Activated gamma-delta T cell treated with Interleukin-2 at 50 U/mL for 16 hours (primary cell): ENCODE measurements around the gene RPL9.
"Not testable (repeated sequence)": the region's sequence is repeated elsewhere in the genome, so short reads cannot be mapped to it uniquely, and the experiment has no call there.

Source experiments
- DNase-seq: peaks from one replicate; pipeline ENCODE4 v3.0.0-alpha.2; 2020

Gene RPL9

DNA sequence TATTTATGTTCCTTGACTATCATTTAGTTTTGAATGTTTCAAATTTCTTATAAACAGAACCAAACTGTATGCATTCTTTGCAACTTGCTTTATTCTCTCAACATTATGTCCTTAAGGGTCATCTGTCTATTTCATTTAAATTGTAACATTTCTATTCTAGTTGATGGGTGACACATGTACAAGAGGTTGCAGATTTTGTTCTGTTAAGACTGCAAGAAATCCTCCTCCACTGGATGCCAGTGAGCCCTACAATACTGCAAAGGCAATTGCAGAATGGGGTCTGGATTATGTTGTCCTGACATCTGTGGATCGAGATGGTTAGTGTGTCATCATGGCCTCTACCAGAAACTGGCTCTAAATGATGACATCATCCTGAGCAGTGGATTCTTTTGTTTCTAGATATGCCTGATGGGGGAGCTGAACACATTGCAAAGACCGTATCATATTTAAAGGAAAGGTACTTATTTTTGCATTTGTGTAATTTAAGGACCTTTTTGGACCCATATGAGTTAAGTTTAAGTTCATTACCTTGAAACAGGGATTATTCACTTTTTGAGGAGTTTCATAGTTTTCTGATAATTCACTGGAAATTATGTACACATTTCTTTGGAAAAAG, 6.3 kb upstream of the RPL9 start:
- no peak for DNase-seq

DNA sequence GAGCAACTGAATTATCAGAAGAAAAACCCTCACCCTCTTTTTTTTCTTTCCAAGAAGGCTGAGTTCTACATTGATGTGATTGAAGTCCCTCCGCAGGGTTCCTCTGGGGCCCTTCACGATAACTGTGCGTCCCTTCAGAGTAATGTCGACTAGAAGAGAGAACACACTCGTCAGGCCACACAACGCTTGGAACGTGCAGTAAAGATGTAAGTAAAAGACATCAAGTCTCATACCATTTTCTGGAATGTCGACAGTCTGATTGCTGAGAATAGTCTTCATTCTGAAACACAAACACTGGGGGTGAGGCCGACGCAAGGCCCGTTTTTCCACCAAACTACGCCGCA, 589 bp downstream of the RPL9 start:
- not testable (repeated sequence) for DNase-seq

DNA sequence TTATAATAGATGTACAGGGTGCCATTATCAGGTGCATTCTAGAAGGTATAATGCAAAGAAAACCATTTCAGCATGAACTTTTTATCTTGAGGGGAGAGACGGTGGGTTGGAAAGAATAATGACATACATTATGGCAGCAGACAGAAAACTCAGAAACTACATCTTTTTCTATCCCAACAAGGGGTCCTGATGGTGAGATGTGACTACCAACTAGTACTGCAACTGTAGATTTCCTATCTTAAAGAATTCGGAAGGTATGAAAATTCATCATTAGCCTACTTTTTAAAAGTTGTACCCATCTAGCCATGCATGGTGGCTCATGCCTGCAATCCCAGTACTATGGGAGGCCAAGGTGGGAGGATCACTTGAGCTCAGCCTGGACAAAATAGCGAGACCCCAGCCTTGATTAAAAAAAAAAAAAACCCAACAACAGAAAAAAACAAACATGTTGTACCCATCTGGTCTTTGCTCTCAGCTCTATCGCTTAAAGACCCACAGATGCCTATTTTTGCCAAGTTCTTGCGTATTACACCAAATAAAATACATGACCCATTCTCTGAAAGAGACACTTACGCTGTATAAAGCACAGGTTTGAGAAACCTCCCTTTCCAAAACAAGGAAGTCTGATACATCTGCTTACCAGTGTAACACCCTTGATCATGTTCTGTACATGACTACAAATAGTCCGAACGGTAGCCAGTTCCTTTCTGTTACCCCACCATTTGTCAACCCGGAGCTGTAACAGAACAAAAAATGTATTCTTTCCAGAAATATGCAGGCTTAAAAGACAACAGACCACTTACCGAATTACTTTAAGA, 1.6 kb downstream of the RPL9 start:
- no peak for DNase-seq

DNA sequence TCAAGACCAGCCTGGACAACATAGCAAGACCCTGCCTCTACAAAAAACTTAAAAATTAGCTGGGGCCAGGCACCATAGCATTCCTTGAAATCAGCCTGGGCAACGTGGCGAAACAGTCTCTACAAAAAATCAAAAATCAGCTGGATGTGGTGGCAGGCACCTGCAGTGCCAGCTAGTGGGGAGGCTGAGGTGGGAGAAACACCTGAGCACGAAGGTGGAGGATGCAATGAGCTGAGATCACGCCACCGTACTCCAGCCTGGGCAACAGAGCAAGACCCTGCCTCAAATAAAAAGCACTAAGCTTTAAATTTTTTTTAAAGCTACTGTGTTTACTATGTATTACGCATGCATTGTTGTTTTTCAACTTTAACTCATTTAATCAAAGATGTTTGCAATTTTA, 3.2 kb downstream of the RPL9 start:
- no peak for DNase-seq

DNA sequence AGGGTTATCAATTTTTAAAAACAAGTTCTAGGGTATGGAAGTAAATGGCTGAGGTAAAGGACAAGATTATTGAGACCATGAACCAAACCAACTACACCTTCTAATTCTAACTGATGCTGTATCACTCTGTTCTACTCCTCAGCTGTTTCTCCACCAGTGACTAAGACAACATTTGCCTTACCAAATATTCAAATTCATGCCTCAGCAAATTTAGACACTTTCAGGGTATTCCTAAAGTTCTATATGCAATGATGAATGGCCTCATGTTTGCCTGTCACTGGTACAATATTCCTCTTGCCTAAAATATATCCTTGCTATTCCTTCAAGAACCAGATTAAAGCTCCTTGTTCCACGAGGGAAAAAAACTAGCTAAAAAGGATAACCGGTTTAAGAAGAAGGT, 5.0 kb downstream of the RPL9 start:
- DNase-seq, result no peak

DNA sequence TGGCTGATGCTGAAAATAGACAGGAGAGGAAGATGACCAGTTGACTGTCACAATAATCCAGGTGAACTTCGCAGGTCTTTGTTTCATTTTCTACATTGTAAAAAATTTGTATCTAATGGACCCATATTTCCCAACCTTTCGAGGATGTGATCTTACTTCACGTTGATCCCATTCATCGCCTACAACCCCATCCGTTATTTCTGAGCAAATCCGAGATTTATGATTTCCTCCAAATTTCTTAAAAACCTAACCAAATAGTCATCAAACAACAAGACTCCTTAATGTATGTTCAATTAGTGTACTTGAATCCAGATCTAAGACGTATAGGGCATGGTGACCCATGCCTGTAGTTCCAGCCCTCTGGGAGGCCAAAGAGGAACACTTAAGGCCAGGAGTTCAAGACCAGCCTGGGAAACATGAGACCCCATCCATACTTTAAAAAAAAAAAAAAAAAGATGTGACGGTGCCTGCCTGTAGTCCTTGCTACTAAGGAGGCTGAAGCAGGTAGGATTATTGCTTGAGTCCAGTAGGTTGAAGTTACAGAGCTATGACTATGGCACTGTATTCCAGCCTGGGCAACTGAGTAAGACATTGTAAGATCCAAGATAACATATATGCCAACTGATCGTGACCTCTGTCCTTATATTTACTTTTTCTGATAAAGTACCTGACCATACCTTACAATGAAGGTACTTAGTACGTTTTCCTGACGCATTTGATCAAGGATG, 5.7 kb downstream of the RPL9 start:
- no peak for DNase-seq

DNA sequence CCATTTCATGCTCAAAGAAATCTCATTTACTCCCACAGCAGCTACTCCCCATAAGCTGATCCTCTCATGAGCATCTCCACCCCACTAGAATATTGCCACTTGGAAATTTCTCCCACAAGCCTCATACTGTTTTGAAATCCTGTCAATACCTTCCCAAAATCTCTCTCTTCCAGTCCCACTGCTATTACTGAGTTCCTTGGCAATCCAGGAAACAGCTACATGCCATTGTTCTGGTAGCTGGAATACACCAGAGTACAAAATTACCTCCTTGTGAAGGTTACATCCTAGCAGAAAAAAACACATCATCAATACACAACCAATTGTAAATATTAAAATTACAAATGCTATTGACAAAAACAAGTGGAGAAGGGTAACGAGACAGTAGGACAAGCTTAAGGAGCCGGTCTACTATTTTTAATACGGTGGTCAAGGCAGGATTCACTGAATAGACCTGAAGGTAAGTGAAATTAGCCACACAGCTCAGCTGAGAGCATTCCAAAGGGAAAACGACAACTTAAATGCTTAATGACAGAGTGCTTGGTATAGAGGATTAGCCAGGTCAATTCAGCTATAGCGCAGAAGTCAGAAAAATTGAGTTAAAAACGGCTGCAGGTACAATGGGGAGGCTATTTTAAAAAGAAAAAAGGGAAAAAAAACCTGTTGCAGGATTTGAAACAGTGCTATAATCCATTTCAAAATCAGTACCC, 6.4 kb downstream of the RPL9 start:
- no peak for DNase-seq

DNA sequence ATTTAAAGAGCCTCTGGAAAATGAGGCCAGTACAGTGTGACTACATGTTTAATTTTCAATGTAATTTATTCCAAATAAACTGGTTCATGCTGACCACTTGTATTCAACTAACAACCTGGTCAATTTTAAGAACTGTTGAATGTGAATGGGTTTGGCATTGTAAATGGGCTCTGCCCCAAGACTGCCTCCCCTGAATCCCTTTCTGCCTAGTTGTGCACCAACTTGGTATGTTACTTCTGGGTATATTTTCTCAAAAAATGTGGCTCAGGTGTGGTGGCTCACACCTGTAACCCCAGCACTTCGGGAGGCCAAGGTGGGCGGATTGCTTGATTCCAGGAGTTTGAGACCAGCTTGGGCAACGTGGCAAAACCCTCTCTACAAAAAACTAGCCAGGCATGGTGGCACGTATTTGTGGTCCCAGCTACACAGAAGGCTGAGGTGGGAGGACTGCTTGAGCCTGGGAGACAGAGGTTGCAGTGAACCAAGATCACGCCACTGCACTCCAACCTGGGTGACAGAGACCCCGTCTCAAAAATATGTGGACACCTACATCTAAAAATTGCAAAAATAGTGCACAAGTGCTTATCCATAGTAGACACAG, 7.2 kb downstream of the RPL9 start:
- DNase-seq, result no peak

DNA sequence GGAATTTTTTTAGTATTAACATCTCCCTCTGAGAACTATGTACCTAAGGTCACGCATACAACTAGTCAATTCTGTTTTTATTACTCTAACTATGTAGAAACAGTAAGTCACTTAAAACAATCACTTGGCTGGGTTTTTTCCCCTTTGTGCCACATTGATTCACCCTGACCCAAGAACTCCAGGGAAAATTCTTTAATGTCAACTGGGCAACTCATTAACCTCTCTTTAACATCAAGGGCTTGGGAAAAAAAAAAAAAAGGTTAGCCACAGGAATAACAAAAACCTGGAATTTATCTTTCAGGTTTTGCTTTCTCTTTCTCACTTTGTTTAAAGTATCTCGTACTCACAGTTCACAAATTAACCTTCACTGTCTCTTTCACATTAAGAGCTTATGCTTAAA, 8.1 kb downstream of the RPL9 start:
- DNase-seq, result no peak

DNA sequence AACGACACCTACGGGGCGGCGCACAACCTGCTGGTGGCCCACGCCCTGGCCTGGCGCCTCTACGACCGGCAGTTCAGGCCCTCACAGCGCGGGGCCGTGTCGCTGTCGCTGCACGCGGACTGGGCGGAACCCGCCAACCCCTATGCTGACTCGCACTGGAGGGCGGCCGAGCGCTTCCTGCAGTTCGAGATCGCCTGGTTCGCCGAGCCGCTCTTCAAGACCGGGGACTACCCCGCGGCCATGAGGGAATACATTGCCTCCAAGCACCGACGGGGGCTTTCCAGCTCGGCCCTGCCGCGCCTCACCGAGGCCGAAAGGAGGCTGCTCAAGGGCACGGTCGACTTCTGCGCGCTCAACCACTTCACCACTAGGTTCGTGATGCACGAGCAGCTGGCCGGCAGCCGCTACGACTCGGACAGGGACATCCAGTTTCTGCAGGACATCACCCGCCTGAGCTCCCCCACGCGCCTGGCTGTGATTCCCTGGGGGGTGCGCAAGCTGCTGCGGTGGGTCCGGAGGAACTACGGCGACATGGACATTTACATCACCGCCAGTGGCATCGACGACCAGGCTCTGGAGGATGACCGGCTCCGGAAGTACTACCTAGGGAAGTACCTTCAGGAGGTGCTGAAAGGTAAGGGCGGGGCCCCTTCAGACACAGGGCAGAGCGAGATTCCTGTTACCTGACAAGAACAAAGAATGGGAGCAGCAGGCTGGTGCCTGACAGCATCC, 11.7 kb downstream of the RPL9 start:
- peak; percentile 53 for DNase-seq

DNA sequence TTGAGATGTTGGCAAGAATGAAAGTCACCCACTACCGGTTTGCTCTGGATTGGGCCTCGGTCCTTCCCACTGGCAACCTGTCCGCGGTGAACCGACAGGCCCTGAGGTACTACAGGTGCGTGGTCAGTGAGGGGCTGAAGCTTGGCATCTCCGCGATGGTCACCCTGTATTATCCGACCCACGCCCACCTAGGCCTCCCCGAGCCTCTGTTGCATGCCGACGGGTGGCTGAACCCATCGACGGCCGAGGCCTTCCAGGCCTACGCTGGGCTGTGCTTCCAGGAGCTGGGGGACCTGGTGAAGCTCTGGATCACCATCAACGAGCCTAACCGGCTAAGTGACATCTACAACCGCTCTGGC, 12.3 kb downstream of the RPL9 start:
- no peak for DNase-seq

DNA sequence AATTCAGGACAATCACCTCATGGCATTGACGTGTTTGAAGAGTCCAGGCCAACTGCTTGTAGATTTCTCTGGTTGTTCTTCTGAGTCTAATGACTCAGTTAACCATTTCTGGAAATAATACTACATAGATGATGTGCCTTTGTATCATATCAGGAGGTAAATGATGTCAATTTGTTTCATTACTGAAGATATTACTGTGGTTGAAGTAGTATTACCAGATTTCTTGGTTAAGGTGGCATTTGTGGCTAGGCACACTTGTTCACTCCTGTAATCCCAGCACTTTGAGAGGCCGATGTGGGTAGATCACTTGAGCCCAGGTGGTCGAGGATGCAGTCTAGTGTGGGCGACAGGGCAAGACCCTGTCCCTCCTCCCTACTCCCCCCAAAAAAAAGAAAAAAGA, 15.7 kb downstream of the RPL9 start:
- no peak for DNase-seq

DNA sequence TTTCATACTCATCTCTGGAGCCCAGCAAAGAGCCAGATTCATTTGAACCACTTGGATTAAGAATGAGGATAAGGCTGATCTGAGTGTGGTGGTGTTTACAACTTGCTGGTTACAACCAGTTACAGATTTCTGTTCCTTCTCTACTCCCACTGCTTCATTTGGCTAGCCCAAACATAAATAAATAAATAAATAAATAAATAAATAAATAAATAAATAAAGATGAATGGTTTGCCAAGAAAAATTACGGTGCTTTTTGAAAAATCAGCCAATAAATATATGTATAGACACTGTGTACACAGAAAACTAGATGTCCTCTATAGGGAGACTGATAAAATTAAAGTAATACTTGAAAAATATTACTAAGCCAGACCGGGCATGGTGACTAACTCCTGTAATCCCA, 17.1 kb downstream of the RPL9 start:
- no peak for DNase-seq

DNA sequence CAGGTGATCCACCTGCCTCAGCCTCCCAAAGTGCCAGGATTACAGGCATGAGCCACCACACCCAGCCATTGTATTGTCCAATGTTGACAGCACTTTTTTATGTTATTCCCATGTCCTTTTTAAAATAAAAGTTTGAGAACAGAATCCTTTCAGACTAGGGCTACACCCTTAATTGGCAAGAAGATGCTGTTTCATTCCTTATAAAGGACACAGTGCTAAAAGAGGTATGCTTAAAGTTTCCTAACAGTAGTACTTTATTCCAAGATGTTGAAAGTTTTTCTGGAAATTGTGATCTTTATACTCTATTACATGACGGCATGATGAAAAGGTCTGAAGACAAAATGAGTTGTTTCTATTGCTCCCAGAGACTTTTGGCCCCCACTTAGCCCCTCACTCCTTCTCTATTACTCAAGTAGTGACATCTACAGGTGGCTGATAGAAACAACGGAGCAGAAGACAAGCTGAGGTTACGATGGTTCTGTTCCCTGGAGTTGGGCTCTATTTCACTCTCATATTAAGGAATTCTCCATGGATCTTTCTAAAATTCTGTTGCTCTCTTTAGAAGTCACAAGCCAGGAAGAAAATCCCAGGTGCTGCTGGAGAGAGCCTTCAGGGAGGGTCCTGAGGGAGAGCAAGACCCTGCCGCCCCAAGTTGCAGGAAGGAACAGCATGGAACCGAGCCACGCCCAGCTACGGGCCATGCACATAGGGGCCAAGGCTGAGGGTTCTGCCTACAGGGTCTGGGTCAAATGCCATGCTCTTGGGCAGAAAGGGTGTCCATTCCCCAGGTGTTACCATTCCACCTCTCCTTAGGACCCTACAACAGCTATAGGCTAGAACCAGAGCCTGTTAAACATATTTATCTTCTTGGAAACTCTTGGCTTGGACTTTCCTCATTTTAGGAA, 22.8 kb downstream of the RPL9 start:
- DNase-seq, result no peak

DNA sequence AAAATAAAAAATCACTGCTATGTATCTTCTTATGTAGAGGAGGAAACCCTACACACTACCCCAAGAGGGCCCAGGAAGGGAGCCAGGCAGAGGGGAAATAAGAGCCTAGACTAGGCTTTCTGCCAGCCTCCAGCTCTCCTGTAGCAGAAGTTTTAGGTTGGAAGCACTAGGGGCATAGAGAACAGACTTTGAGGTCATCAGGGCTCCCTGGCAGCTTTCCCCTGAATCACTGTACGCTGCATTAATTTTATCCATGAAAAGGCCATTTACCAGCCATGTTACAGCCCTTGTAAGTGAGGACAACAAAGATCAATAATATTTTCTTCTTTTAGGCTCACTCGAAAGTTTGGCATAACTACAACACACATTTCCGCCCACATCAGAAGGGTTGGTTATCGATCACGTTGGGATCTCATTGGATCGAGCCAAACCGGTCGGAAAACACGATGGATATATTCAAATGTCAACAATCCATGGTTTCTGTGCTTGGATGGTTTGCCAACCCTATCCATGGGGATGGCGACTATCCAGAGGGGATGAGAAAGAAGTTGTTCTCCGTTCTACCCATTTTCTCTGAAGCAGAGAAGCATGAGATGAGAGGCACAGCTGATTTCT, 24.7 kb downstream of the RPL9 start:
- DNase-seq, result no peak

DNA sequence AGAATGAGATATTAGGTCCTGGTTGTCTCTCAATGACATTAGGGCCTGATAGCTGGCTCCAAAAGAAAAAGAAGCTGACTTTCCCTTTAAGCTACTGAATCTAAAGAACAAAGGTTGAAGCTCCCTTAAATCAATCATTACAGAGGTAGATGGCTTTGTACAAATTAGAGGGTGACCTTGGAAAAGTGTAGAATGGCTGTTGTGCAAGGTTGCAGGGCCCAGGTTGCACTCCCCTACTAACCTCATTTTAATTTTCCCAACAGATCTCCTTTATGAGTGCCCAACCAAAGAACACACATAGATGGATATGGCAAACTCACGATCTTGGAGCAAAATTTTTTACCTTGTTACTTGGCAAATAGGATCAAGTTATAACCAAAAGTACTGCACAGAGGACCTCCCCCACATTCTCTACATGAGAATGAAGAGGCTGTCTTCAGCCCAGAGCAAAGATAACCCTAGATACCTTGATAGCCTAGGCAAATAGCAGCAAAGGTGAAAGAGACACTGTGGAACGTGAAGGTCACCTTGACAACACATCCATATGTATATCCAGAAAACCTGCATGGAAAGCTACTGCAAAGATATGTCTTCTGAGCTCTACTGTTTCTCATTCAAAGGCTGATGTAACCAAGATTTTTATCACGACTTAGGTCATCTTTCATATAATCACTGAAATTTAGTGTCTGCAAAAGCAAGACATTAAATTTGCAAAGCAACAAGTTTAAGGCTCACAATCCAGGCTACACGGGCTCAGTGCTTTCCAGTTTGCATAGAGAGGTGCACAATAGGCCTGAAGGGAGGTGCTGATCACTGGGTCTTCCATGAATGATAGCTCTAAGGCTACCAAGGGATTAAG, 29.0 kb downstream of the RPL9 start:
- no peak for DNase-seq

DNA sequence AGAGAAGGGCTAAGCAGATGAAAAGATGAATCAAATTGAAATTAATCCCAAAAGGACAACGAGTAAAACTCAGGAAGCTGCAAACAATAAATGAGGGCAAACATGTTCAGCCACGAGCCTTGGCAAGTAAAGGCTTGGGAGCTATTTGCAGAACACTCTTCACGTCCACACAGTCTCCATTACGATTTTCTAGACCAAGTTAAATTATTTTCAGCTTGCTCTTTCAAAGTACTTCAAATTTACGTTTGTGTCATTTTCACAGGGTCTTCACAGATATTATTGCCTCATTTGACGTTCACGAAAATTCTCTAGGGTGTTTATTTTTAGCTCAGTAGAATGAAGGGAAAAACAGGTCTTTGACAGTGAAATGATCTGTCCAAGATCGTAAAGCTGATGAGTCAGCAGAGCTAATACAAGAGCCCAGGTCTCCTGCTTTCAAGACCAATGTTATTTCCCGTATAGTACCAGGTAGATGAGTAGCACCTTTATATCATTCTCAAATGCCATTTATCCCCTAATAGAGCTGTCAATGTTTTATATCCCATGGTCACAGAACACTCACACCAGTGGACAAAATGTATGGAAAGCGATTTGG, 31.1 kb downstream of the RPL9 start:
- no peak for DNase-seq

DNA sequence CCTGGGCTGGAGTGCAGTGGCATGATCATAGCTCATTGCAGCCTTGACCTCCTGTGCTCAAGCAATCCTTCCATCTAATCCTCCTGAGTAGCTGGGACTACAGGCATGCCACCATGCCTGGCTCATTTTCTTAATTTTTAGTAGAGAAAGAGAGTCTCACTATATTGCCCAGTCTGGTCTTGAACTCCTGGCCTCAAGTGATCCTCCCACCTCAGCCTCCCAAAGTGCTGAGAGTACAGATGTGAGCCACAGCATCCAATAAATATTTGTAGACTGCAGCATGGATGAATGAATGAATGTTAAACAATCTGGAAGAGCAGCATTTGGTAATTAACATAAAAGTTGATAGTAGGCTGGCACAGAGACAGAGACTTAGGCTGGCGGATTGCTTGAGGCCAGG, 32.0 kb downstream of the RPL9 start:
- DNase-seq, result no peak

DNA sequence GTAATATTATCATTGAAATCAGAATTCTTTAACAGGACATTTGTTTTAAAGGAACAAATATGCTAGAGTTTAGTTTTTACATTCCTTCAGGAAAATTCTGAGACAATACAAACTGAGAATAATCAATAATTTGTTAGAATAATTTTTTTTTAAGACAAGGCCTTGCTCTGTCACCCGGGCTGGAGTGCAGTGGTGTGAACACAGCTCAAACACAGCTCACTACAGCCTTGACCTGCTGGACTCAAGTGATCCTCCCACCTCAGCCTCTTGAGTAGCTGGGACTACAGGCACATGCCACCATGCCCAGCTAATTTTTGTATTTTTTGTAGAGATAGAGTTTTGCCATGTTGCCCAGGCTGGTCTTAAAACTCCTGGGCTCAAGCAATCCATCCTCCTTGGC, 33.4 kb downstream of the RPL9 start:
- DNase-seq, result not testable (repeated sequence)

DNA sequence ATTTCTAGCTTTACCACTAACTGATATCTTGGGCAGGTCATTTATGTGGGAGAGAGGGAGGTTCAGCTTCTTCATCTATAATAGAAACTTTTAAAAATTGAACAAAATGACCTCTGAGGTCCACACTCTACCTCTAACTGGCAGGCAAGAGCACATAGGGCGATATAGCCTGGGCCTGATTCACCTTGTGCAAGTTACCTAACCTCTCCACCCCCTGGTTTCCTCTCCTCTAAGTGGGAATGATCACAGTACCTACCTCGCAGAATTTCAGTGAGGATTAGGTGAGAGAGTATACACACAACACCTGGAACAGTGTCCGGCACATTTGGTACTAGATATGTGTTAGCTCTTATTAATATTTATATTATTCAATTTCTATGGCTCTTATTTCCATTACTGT, 36.5 kb downstream of the RPL9 start:
- DNase-seq, result no peak
